ENCODE data around the gene PRR11. TPM values are rescaled to one million over a fixed set of nuclear protein-coding genes. Genes with fewer than 3 reads are reported as not detected.

The PRR11 gene
- 3.0 TPM for total RNA-seq
- polyA plus RNA-seq = 1 to 10 TPM; 1.2 to 1.8 (median 1.5) TPM

DNA sequence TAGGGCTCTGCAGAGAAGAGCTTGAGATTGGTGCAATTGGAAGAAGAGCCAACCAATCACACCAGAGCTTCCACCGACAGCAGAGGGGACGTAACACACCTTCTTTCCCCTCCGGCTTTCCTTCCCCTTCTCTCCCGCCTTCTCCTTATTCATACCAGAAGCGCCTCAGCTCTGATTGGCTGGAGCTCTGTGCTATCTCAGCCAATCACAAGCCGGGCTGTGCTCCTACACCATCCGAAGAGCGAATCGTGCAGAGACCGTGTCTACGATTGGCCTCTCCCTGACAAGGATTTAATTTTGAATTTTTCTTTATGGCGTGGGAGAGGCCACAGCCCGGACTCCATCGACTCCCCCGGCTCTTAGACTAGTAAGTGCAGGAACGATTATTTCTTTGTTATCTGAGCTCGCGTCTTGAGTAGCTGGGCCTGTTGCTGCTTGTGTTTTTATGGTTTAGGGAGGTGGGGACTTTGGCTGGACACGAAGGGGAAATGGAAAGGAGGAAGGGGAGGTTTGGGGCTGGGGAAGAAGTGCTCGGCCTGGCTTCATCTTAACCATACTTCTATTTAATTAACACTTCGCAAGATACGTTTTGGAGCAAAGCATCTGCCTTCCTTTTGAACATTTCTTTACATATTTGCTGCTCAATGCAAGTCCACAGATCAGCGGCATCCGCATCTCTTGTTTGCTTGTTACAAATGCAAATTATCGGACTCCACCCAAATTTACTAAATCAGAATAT is at the start of gene PRR11:
PRR11 (plus strand) TSS at position 308 of the 739 bp plus-strand sequence. CDS start 14,007 bp downstream, outside the sequence.
- Histone ChIP-seq H3K36me3 (ENCODE audit: control insufficient read depth, insufficient read depth, low read length) (no peaks in the 10 kb centered on the region), H3K27ac (ENCODE audit: insufficient read depth, low read length, poor library complexity, severe bottlenecking) (peak within 1 kb of the TSS; percentile 79), H3K4me3 (ENCODE audit: low read depth, low read length) (peak within 1 kb of the TSS; percentile 88), H3K27me3 (ENCODE audit: control insufficient read depth, insufficient read depth, low read length) (no peaks in the 10 kb centered on the region), H3K9me3 (ENCODE audit: control insufficient read depth in 2 of 2, low read length in 2 of 2) (no peaks in the 10 kb centered on the region), H3K4me1 (ENCODE audit: control insufficient read depth, insufficient read depth, low read length, poor library complexity, severe bottlenecking) (peaks cover 54% of the 10 kb centered on the region)
- Mint-ChIP-seq H3K27me3 (no peaks in the 10 kb centered on the region), H3K9me3 (no peaks in the 10 kb centered on the region), H3K36me3 (no peaks in the 10 kb centered on the region), H3K27ac (no peak within 1 kb of the TSS), H3K4me3 (peak within 1 kb of the TSS in 1 of 4 donors; percentile 31), H3K4me1 (peaks cover 20 to 58% (median 42%) of the 10 kb centered on the region in 4 donors)
- DNase-seq = peak; percentile 94 to 100 (median 98)
- ATAC-seq (ENCODE audit: low read depth in 2 of 2) = peak; percentile 87 to 88

DNA sequence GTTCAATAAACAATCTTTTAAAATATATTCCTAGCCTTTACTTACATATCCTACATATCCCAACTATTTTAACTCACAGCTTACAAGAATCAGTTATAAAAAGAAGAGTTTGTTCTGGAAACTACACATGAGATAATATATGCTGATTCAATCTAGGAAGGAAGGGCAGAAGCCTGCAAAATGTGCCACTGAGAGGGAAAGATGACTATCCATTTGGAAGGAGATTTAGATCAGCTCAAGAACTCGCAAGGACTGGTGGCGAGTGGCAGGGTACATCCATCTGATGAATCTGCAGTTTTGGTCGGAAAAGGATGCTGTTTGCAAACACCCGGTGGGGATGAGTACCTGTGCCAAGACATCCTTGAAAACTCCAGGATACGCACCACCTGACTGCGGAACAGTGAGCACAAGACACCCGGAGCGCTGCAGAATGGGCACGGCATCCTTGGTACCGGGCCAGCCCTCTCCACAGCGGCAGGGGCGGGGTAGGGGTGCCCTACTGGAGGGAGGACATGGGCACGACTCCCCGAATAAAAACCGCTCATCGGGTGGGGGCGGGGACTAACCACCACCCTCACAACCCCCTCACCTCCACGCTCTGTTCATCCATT is 49.6 kb upstream of the PRR11 start:
- Mint-ChIP-seq H3K36me3 (peaks cover 8% of the 10 kb centered on the region), H3K27ac (peak overlapping the region; percentile 93 to 96 (median 96)), H3K4me1 (peaks cover 26 to 62% (median 46%) of the 10 kb centered on the region in 4 donors), H3K9me3 (peaks cover 0 to 1% (median 0%) of the 10 kb centered on the region in 7 donors), H3K27me3 (no peaks in the 10 kb centered on the region), H3K4me3 (peak overlapping the region; percentile 92 to 95 (median 94))
- H3K4me3 ChIP-seq (ENCODE audit: low read depth, low read length) = peak overlapping the region; percentile 98
- peaks cover 2% of the 10 kb centered on the region for H3K36me3 ChIP-seq (ENCODE audit: control insufficient read depth, insufficient read depth, low read length)
- no peaks in the 10 kb centered on the region for H3K9me3 ChIP-seq (ENCODE audit: control insufficient read depth in 2 of 2, low read length in 2 of 2)
- H3K27me3 ChIP-seq (ENCODE audit: control insufficient read depth, insufficient read depth, low read length) = no peaks in the 10 kb centered on the region
- H3K27ac ChIP-seq (ENCODE audit: insufficient read depth, low read length, poor library complexity, severe bottlenecking) = peak overlapping the region; percentile 94
- peak; percentile 74 to 84 (median 81) for DNase-seq
- H3K4me1 ChIP-seq (ENCODE audit: control insufficient read depth, insufficient read depth, low read length, poor library complexity, severe bottlenecking) = peaks cover 31% of the 10 kb centered on the region
- ATAC-seq (ENCODE audit: low read depth in 2 of 2) = peak; percentile 58 to 64

DNA sequence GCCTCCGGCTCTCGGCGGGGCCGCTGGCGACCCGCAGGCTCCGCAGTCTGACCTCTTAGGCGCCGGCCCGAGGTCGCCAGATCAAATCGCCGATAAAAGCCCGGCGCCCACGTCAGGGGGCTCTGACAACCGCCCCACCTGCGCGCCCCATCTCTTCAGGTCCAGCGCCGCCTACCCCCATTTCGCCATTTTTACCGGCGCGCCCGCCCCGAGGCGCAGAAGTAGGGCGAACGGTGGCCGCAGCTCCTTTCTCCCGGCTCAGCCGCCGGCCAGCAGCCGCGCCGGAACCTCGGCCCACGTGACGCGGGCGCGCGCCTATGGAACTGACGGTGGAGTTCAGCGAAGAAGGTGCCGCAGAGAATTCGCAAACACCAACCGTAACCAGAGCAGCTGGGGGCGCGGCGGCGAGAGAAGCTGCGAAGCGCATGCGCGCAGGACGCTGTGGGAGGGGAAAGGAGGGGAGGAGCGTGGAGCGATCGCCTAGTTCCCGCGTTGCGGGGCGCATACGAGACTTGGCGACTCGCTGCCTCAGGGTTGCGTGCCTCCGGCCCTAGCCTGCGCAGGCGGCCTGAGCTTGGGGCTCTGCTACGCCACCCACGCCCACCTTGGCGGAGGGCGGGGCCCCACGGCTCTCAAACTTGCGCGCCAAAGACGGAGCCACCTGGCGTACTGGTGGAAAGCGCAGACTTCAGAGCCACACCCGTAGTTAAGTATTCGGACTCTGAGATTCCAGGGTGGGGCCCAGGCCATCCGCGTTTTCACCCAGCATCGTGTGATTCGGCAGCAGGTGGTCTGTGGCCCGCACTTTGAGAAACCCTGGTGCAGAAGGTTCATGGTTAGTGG is 48.9 kb upstream of the PRR11 start, which contains the start of gene TRIM37:
TRIM37 (minus strand) TSS at position 418 of the 843 bp plus-strand sequence. CDS start 419 bp downstream, outside the sequence.
- ATAC-seq (ENCODE audit: low read depth in 2 of 2) (peak; percentile 95), DNase-seq (peak; percentile 98 to 100 (median 99))
- Histone ChIP-seq H3K27me3 (ENCODE audit: control insufficient read depth, insufficient read depth, low read length) (no peaks in the 10 kb centered on the region), H3K9me3 (ENCODE audit: control insufficient read depth in 2 of 2, low read length in 2 of 2) (no peaks in the 10 kb centered on the region), H3K4me3 (ENCODE audit: low read depth, low read length) (peak within 1 kb of the TSS; percentile 98), H3K36me3 (ENCODE audit: control insufficient read depth, insufficient read depth, low read length) (peaks cover 5% of the 10 kb centered on the region), H3K27ac (ENCODE audit: insufficient read depth, low read length, poor library complexity, severe bottlenecking) (peak within 1 kb of the TSS; percentile 94), H3K4me1 (ENCODE audit: control insufficient read depth, insufficient read depth, low read length, poor library complexity, severe bottlenecking) (peaks cover 31% of the 10 kb centered on the region)
- Mint-ChIP-seq H3K27me3 (no peaks in the 10 kb centered on the region), H3K4me3 (peak within 1 kb of the TSS; percentile 92 to 95 (median 94)), H3K27ac (peak within 1 kb of the TSS; percentile 93 to 96 (median 96)), H3K4me1 (peaks cover 29 to 63% (median 45%) of the 10 kb centered on the region in 4 donors), H3K36me3 (peaks cover 5% of the 10 kb centered on the region), H3K9me3 (peaks cover 0 to 1% (median 0%) of the 10 kb centered on the region in 7 donors)

GRCh38 chr17:59107306-59107670 is 48.3 kb upstream of the PRR11 start:
- peaks cover 8% of the 10 kb centered on the region for H3K36me3 ChIP-seq (ENCODE audit: control insufficient read depth, insufficient read depth, low read length)
- no peak for DNase-seq
- no peak overlapping the region for H3K27ac ChIP-seq (ENCODE audit: insufficient read depth, low read length, poor library complexity, severe bottlenecking)
- Mint-ChIP-seq H3K36me3 (peaks cover 10% of the 10 kb centered on the region), H3K9me3 (peaks cover 0 to 1% (median 0%) of the 10 kb centered on the region in 7 donors), H3K27ac (peak overlapping the region in 2 of 3 donors; percentile 93 to 96), H3K27me3 (no peaks in the 10 kb centered on the region), H3K4me3 (peak overlapping the region; percentile 92 to 95 (median 94)), H3K4me1 (peaks cover 24 to 63% (median 43%) of the 10 kb centered on the region in 4 donors)
- peaks cover 31% of the 10 kb centered on the region for H3K4me1 ChIP-seq (ENCODE audit: control insufficient read depth, insufficient read depth, low read length, poor library complexity, severe bottlenecking)
- H3K4me3 ChIP-seq (ENCODE audit: low read depth, low read length) = peak overlapping the region; percentile 93
- ATAC-seq (ENCODE audit: low read depth in 2 of 2) = no peak
- no peaks in the 10 kb centered on the region for H3K9me3 ChIP-seq (ENCODE audit: control insufficient read depth in 2 of 2, low read length in 2 of 2)
- H3K27me3 ChIP-seq (ENCODE audit: control insufficient read depth, insufficient read depth, low read length) = no peaks in the 10 kb centered on the region

GRCh38 chr17:59108400-59109102 is 47.0 kb upstream of the PRR11 start:
- Mint-ChIP-seq H3K36me3 (peaks cover 10% of the 10 kb centered on the region), H3K9me3 (peaks cover 0 to 1% (median 0%) of the 10 kb centered on the region in 7 donors), H3K27me3 (no peaks in the 10 kb centered on the region), H3K4me1 (peaks cover 24 to 58% (median 39%) of the 10 kb centered on the region in 4 donors), H3K27ac (peak overlapping the region in 1 of 3 donors; percentile 82), H3K4me3 (peak overlapping the region in 3 of 4 donors; percentile 16 to 71 (median 50))
- H3K27ac ChIP-seq (ENCODE audit: insufficient read depth, low read length, poor library complexity, severe bottlenecking) = no peak overlapping the region
- H3K9me3 ChIP-seq (ENCODE audit: control insufficient read depth in 2 of 2, low read length in 2 of 2) = no peaks in the 10 kb centered on the region
- H3K4me3 ChIP-seq (ENCODE audit: low read depth, low read length) = no peak overlapping the region
- H3K27me3 ChIP-seq (ENCODE audit: control insufficient read depth, insufficient read depth, low read length) = no peaks in the 10 kb centered on the region
- H3K4me1 ChIP-seq (ENCODE audit: control insufficient read depth, insufficient read depth, low read length, poor library complexity, severe bottlenecking) = peaks cover 31% of the 10 kb centered on the region
- no peak for DNase-seq
- ATAC-seq (ENCODE audit: low read depth in 2 of 2) = no peak
- H3K36me3 ChIP-seq (ENCODE audit: control insufficient read depth, insufficient read depth, low read length) = peaks cover 9% of the 10 kb centered on the region

DNA sequence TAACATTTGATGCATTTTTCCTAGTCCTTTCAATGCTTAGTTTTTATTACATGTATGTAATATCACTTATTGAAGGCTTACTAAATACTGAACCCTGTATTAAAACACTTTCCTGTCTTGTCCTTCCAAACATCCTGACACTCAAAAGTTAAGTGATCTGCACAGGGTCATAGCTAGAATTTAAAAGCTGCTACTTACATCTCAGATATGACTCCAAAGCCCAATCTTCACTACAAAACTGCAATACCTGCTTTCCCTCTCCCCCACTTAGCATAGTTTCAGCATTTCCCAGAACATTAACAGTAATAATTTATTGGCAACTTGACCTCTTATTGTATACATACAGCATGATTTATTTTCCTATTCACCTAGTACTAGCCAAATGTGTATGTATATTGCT is 44.6 kb upstream of the PRR11 start:
- Mint-ChIP-seq H3K9me3 (peaks cover 0 to 1% (median 0%) of the 10 kb centered on the region in 7 donors), H3K4me3 (peak overlapping the region in 1 of 4 donors; percentile 73), H3K4me1 (peaks cover 8 to 36% (median 21%) of the 10 kb centered on the region in 4 donors), H3K27ac (no peak overlapping the region), H3K36me3 (peaks cover 15% of the 10 kb centered on the region), H3K27me3 (no peaks in the 10 kb centered on the region)
- H3K27me3 ChIP-seq (ENCODE audit: control insufficient read depth, insufficient read depth, low read length) = no peaks in the 10 kb centered on the region
- DNase-seq (no peak), ATAC-seq (ENCODE audit: low read depth in 2 of 2) (no peak)
- no peaks in the 10 kb centered on the region for H3K9me3 ChIP-seq (ENCODE audit: control insufficient read depth in 2 of 2, low read length in 2 of 2)
- H3K36me3 ChIP-seq (ENCODE audit: control insufficient read depth, insufficient read depth, low read length) = peaks cover 14% of the 10 kb centered on the region
- H3K27ac ChIP-seq (ENCODE audit: insufficient read depth, low read length, poor library complexity, severe bottlenecking) = peak overlapping the region; percentile 5
- no peak overlapping the region for H3K4me3 ChIP-seq (ENCODE audit: low read depth, low read length)
- peaks cover 13% of the 10 kb centered on the region for H3K4me1 ChIP-seq (ENCODE audit: control insufficient read depth, insufficient read depth, low read length, poor library complexity, severe bottlenecking)
